Measurements from ENCODE around the gene HYAL2. TPM values are rescaled to one million over a fixed set of nuclear protein-coding genes. Genes with fewer than 3 reads are reported as not detected.

The HYAL2 gene
- total RNA-seq, 1 experiment from 2014 or later: 81.4 TPM

DNA sequence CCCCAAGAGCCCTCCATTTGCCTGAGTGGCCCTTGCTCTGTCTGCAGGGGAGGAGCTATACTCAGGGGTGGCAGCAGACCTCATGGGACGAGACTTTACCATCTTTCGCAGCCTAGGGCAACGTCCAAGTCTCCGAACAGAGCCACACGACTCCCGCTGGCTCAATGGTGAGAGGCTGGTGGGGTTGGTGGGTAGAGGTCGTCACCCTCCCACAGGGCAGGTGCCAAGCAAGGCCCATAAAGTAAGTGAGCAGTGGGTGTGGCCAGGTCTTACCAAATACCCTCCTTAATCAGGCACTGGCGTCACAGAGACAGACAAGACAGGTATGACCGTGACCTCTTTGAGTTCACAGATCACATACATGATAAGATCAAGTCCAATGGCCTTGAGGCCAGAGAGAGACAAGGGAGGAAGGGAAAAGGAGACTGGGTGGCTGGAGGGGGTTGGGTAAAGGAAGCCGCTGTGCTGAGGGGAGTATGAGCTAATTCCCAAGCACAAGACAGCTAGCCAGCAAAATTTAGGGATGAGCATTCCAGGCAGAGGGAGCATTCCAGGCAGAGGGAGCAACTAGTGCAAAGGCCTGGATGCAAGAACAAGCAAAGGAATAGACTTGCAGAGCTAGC, 51.1 kb downstream of the HYAL2 start:
- no peak for DNase-seq (ENCODE audit: low spot score)

DNA sequence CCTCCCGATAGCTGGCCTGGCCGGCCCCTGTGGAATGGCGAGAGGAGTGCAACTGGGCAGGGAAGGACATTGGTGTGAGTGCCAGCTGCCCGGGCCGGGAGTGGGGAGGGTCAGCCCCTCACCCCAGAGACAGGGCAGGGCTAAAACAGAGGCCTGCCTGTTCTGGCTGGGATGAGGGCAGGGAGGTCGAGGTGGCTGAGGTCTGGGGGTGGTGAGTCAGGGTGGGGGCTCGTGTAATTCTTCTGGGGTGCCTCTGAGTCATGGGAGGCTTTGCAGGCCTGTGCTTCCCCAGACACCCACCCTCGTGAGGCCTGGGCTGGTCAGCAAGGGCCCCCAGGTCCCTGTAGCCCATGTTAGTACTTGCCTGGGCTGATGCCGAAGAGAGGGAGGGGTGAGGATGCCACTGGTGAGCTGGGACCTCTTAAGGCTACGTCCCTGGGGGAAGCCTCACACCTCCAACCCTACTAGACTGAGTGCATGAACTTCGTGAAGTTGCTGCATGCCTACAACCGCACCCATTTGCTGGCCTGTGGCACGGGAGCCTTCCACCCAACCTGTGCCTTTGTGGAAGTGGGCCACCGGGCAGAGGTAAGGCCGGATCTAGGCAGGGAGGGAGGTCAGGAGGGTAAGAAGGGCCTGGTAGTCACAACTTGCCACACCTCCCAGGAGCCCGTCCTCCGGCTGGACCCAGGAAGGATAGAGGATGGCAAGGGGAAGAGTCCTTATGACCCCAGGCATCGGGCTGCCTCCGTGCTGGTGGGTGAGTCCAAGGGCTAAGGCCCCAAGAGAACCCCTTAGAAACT, 51.9 kb downstream of the HYAL2 start:
- no peak for DNase-seq (ENCODE audit: low spot score)

DNA sequence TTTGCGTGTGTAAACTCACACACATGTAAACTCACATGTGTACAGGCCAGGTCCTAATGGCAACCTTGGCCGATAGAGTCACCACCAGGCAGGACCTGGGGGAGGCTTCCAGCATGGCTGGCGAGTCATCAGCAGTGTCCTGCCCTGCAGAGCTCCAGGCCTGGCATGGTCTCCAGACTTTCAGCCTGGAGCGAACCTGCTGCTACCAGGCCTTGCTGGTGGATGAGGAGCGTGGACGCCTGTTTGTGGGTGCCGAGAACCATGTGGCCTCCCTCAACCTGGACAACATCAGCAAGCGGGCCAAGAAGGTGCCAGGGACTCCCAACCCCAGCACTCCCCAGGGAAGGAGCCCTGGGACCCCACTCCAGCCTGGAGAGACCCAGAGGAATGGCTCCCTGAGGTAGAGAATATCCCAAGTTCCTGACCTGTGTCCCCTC, 52.5 kb downstream of the HYAL2 start:
- DNase-seq (ENCODE audit: low spot score): no peak

DNA sequence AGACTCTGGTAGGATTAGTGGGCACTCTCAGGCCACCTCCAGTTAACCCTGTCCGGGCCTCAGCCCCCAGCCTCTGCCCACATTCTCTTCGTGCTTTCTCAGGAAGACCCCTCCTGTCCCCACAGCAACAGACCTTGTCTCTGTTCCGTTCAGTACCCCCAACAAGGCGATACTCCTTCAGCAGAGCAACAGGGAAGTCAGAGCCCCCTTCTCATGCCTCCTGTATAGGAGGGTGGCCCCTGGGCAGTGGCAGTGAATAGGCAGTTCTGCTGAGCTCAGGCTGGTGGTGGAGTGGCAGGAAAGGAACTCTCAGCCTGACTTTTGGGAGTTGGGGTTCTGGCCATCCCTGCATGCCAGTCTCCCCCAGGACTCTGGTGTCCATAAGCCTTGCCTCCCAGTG, 53.1 kb downstream of the HYAL2 start:
- DNase-seq (ENCODE audit: low spot score): no peak

DNA sequence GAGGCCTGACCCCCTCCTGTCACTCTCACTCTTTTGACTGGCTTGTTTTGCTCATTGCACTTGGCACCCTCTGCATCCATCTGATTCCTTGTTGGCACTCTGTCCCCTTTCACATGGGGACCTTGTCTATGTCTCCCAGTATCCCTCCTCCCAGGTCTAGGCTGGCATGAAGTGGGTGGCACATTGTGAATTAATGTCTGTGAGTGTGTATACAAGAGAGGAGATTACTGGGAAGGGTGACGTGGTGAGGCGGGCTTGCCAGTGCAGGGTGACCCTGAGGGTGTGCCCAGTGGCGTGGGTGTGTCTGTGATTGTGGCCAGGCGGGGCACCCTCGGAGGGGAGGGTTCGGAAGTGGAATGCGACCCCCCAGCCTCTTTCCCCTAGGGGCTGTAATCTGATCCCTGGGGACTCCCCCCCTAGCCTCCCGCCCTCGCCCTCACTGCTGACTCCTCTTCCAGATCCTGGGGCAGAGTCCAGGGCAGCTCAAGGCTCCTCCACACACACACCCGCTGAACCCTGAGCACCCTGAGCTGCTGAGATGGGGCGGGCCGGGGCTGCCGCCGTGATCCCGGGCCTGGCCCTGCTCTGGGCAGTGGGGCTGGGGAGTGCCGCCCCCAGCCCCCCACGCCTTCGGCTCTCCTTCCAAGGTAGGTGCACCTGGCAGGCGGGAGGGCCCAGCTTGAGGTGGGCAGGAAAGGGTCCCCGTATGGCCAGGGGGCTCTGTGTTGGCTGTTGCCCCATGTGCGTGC, 53.7 kb downstream of the HYAL2 start, which contains the start of gene SEMA3B:
TSS of gene SEMA3B (plus strand) at position 445 of the 749 bp plus-strand sequence. CDS start at position 539, 94 bp downstream.
- DNase-seq (ENCODE audit: low spot score): peak; percentile 72

DNA sequence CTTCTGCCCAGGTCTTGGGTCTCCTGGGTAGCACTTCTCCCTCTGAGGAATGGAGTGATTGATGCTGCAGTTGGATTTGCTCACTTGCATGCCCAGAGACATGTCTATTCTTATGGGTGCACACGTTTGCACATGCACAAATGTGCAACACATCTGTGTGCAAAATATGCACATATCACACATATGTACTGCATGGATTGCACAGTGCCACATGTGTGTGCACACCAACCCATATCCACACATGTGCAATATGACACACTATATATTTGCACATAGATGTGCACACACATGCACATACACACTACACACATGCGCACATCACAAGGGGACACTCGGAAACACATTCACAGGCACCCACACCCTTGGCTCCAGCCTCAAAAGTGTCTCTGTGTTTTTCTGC, 54.3 kb downstream of the HYAL2 start:
- DNase-seq (ENCODE audit: low spot score): no peak

Other genes starting within 250 kb of the HYAL2 start
- 33.5 and 35.8 TPM in 2 replicates for gene RBM5, start 233.8 kb downstream of the HYAL2 start, total RNA-seq (2014; rRNA removed; shearing (Covaris generic))
- gene SEMA3F, start 167.4 kb downstream of the HYAL2 start, total RNA-seq (2014; rRNA removed; shearing (Covaris generic)): 14.6 and 16.5 TPM in 2 replicates
- 0.18 TPM in 1 of 2 replicates, not detected in the other for gene GNAT1, start 131.1 kb downstream of the HYAL2 start, total RNA-seq (2014; rRNA removed; shearing (Covaris generic))
- gene SLC38A3, start 117.5 kb downstream of the HYAL2 start, total RNA-seq (2014; rRNA removed; shearing (Covaris generic)): 0.70 TPM in 1 of 2 replicates, not detected in the other
- gene GNAI2, start 86.5 kb downstream of the HYAL2 start, total RNA-seq (2014; rRNA removed; shearing (Covaris generic)): 167 and 168 TPM in 2 replicates
- 87.7 and 94.2 TPM in 2 replicates for gene SEMA3B, start 53.6 kb downstream of the HYAL2 start, total RNA-seq (2014; rRNA removed; shearing (Covaris generic))
- not detected in 2 replicates for gene LSMEM2, start 43.7 kb downstream of the HYAL2 start, total RNA-seq (2014; rRNA removed; shearing (Covaris generic))
- gene IFRD2, start 30.3 kb downstream of the HYAL2 start, total RNA-seq (2014; rRNA removed; shearing (Covaris generic)): 175 and 177 TPM in 2 replicates
- gene HYAL3, start 23.3 kb downstream of the HYAL2 start, total RNA-seq (2014; rRNA removed; shearing (Covaris generic)): 8.3 and 12.7 TPM in 2 replicates
- 14.2 and 15.3 TPM in 2 replicates for gene NAA80, start 23.3 kb downstream of the HYAL2 start, total RNA-seq (2014; rRNA removed; shearing (Covaris generic))
- gene HYAL1, start 19.2 kb downstream of the HYAL2 start, total RNA-seq (2014; rRNA removed; shearing (Covaris generic)): 1.4 and 1.6 TPM in 2 replicates
- gene TUSC2, start 5.5 kb upstream of the HYAL2 start, total RNA-seq (2014; rRNA removed; shearing (Covaris generic)): 66.8 and 69.2 TPM in 2 replicates
- gene RASSF1, start 18.1 kb upstream of the HYAL2 start, total RNA-seq (2014; rRNA removed; shearing (Covaris generic)): 24.2 and 30.2 TPM in 2 replicates
- gene ZMYND10, start 23.0 kb upstream of the HYAL2 start, total RNA-seq (2014; rRNA removed; shearing (Covaris generic)): 0.48 TPM in 1 of 2 replicates, not detected in the other
- 30.0 and 30.7 TPM in 2 replicates for gene NPRL2, start 28.0 kb upstream of the HYAL2 start, total RNA-seq (2014; rRNA removed; shearing (Covaris generic))
- gene CYB561D2, start 28.1 kb upstream of the HYAL2 start, total RNA-seq (2014; rRNA removed; shearing (Covaris generic)): 42.5 and 46.0 TPM in 2 replicates
- gene TMEM115, start 36.8 kb upstream of the HYAL2 start, total RNA-seq (2014; rRNA removed; shearing (Covaris generic)): 35.8 and 36.2 TPM in 2 replicates
- gene CACNA2D2, start 180.9 kb upstream of the HYAL2 start, total RNA-seq (2014; rRNA removed; shearing (Covaris generic)): 0.33 and 0.42 TPM in 2 replicates
- gene C3orf18, start 245.0 kb upstream of the HYAL2 start, total RNA-seq (2014; rRNA removed; shearing (Covaris generic)): 0.33 and 0.44 TPM in 2 replicates
- gene HEMK1, start 246.8 kb upstream of the HYAL2 start, total RNA-seq (2014; rRNA removed; shearing (Covaris generic)): 8.2 and 12.2 TPM in 2 replicates